ENCODE results near the gene MX1.

- TF ChIP-seq CTCF (IDR thresholded peaks at IDR 0.05; ENCODE audit: insufficient read depth, low read depth, low read length) (no peak), EZH2 (IDR thresholded peaks at IDR 0.05; ENCODE audit: insufficient read depth, low read length) (no peak)
Measured at GRCh38 chr21:41475714-41476420, 49.8 kb downstream of the MX1 start.
